Heart right ventricle (tissue), 16 donors: ENCODE measurements around the gene ENO2. TPM values are rescaled to one million over a fixed set of nuclear protein-coding genes. Genes with fewer than 3 reads are reported as not detected.
A peak's percentile ranks its signal among the peaks of the same experiment; 100 is the strongest.
"Not testable (repeated sequence)": the region's sequence is repeated elsewhere in the genome, so short reads cannot be mapped to it uniquely, and the experiment has no call there.

Experiments
- ATAC-seq, 8 donors: fragments of 200-7000 bp; cut with Tn5 transposase; one replicate each; pipeline ENCODE4 v1.9.1; 2020; ENCODE audit warnings: mild to moderate bottlenecking in 8 of 8, moderate library complexity in 8 of 8, moderate number of reproducible peaks in 1 of 8
- DNase-seq, 2 donors: peaks; one replicate each; pipeline ENCODE4 v3.0.0-alpha.2; 2020
- H3K27ac ChIP-seq, 10 donors: fragments of 200-600 bp; sonication (generic) in 2 of 10; one replicate each; pipeline versions ENCODE4 v1.5.0 to v1.8.0; 2020 to 2022; ENCODE audit warnings: mild to moderate bottlenecking in 3 of 10
- H3K27me3 ChIP-seq, 7 donors: fragments of 200-600 bp; one replicate each; pipeline ENCODE4 v1.8.0; 2021 to 2022; ENCODE audit warnings: mild to moderate bottlenecking in 2 of 7
- H3K36me3 ChIP-seq, 9 donors: fragments of 200-600 bp; sonication (generic) in 1 of 9; one replicate each; pipeline versions ENCODE4 v1.5.0 to v1.8.0; 2020 to 2022; ENCODE audit warnings: mild to moderate bottlenecking in 2 of 9
- H3K4me1 ChIP-seq, 9 donors: fragments of 200-600 bp; sonication (generic) in 1 of 9; one replicate each; pipeline versions ENCODE4 v1.5.0 to v1.8.0; 2020 to 2022; ENCODE audit warnings: mild to moderate bottlenecking in 4 of 9
- H3K4me3 ChIP-seq, 10 donors: fragments of 200-600 bp; sonication (generic) in 2 of 10; one replicate each; pipeline versions ENCODE4 v1.5.0 to v1.8.0; 2020 to 2022; ENCODE audit warnings: mild to moderate bottlenecking in 7 of 10, moderate library complexity in 2 of 10
- H3K9me3 ChIP-seq, 11 donors: fragments of 200-600 bp in 10 of 11; sonication (generic) in 2 of 11; one replicate each; pipeline versions ENCODE4 v1.5.0 to v1.8.0; 2013 to 2022; ENCODE audit warnings: mild to moderate bottlenecking in 2 of 11, control low read depth in 1 of 11, moderate library complexity in 1 of 11
- WGBS, 2 donors: extraction: QIAGEN DNeasy Blood & Tissue Kit; methylation state at CpG; one replicate each; pipeline ENCODE4 v1.1.7; 2013; ENCODE audit warnings: inconsistent platforms in 1 of 2; 5-methylcytosine and 5-hydroxymethylcytosine counted together
- intact Hi-C, 10 donors: fragments of 100-400 bp; cut with DNase I; formaldehyde crosslinking; loops; one replicate each; pipeline versions ENCODE4 v1.11.1 to v1.14.2; 2022
- long read RNA-seq, 3 donors: library from polyadenylated mRNA; unstranded; transcript quantifications; one replicate each; pipeline ENCODE4 v2.0.0, GENCODE V29; 2020 to 2021
- polyA plus RNA-seq, 2 donors: library from polyadenylated mRNA; stranded (reverse); fragments of 200-250 nt; gene quantifications; one replicate each; pipeline ENCODE4 v1.2.3, GENCODE V29; 2013
- total RNA-seq, 10 donors: library from RNA; stranded (reverse); fragmentation: NEBNext Ultra II Directional in 3 of 10; extraction: Animal tissue kit (Norgen Biotek cat#: 25700) in 3 of 10; gene quantifications; one replicate each; pipeline versions ENCODE4 v1.2.1 to v1.2.4, GENCODE V29; 2021 to 2023
- TF ChIP-seq, protein P1 (sequence below), 9 donors: fragments of 200-600 bp; sonication (generic) in 2 of 9; IDR thresholded peaks; one replicate each; pipeline versions ENCODE4 v1.5.0 to v1.8.0; 2021 to 2022; ENCODE audit warnings: antibody characterized with exemption in 9 of 9, mild to moderate bottlenecking in 5 of 9, moderate library complexity in 1 of 9
- donor health status: Arrhythmogenic right ventricular cardiomyopathy.
- donor health status: ischemic (EF 13 %, LVEDD 7.1; RV severe dilation, severe dysfunction).
- donor health status: healthy with polysubstance abuse.
- donor health status: DM: no; HTN: yes; CAD: no.
- donor health status: DM: no; HTN: no; CAD: no.
- donor health status: ischemic (EF 25% LVEDD 6.9; RV normal size, moderate dysfunction).
- donor health status: ischemic (EF 25% LVEDD 5.7; RV mildly dilated, moderate dysfunction).
- donor health status: healthy.
- donor health status: DM: yes; HTN: yes; CAD: no.
- donor health status: Ischemic cardiomyopathy.
- donor health status: ischemic (EF 35%, LVEDD 5.7; RV mildly dilated, moderate dysfunction).
- donor health status: nonischemic (EF 11% LVEDD 7.7; RV severe dilation, severe dysfunction).
- donor health status: DM: yes; HTN: yes; CAD: no.
- donor health status: PGD.
- donor health status: ischemic (EF 29% LVEDD 5.4; RV normal size, mild dysfunction).
- donor health status: nonischemic (EF 23%, LVEDD 6.1; RV moderate dilation, normal function).

Gene ENO2
- 10 to 100 TPM in 8 of 10 donors, 1 to 10 TPM in 2; 6.3 to 68.4 (median 14.4) TPM for total RNA-seq
- 10 to 100 TPM; 19.2 to 19.3 TPM for polyA plus RNA-seq
- long read RNA-seq, donor 1, transcript ENO2-201 (12 exons, 2,423 nt) = major isoform, 12 of 15 reads
- long read RNA-seq, donor 1, partial matches to known transcripts = 0 of 15 reads
- long read RNA-seq, donor 1, other reads (novel, unspliced or antisense) = 1 of 15 reads
- long read RNA-seq, donor 2, transcript ENO2-201 (12 exons, 2,423 nt) = major isoform, 16 of 21 reads
- long read RNA-seq, donor 2, partial matches to known transcripts = 2 of 21 reads
- long read RNA-seq, donor 2, other reads (novel, unspliced or antisense) = 3 of 21 reads
- long read RNA-seq, donor 3, transcript ENO2-201 (12 exons, 2,423 nt) = major isoform, 19 of 19 reads
- long read RNA-seq, donor 3, partial matches to known transcripts = 0 of 19 reads
- long read RNA-seq, donor 3, other reads (novel, unspliced or antisense) = 0 of 19 reads

DNA sequence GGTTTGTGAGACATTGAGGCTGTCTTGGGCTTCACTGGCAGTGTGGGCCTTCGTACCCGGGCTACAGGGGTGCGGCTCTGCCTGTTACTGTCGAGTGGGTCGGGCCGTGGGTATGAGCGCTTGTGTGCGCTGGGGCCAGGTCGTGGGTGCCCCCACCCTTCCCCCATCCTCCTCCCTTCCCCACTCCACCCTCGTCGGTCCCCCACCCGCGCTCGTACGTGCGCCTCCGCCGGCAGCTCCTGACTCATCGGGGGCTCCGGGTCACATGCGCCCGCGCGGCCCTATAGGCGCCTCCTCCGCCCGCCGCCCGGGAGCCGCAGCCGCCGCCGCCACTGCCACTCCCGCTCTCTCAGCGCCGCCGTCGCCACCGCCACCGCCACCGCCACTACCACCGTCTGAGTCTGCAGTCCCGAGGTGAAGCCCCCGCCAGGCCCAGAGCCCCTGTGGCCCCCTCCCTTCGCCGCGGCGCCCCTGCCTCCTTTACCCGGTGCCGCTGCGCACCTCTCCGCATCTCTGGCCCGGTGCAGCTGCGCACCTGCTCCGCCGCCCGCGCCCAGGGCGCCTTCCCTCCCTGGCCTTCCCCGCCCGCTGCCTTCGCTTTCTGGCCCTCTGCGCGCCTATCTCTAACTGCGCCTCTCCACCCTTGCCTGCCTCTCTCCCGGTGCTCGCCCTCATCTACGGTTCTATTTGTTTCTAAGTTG lies at the start of gene ENO2:
Gene ENO2, plus strand, starts transcription at position 335 of the 701 bp plus-strand sequence. CDS start 1,253 bp downstream, outside the sequence.
- ATAC-seq (peak; percentile 84 to 93 (median 90)), DNase-seq (peak; percentile 73 to 77)
- Histone ChIP-seq H3K4me1 (peaks cover 0 to 23% (median 16%) of the 10 kb centered on the region in 9 donors), H3K27me3 (peaks cover 0 to 39% (median 0%) of the 10 kb centered on the region in 7 donors), H3K27ac (peak within 1 kb of the TSS; percentile 31 to 87 (median 66)), H3K9me3 (no peaks in the 10 kb centered on the region), H3K36me3 (peaks cover 0 to 18% (median 0%) of the 10 kb centered on the region in 9 donors), H3K4me3 (peak within 1 kb of the TSS; percentile 50 to 78 (median 72))
- WGBS, 2 donors = 1% methylated on average over 53 to 68 of the region's 68 CpGs
- TF ChIP-seq, protein P1, sequence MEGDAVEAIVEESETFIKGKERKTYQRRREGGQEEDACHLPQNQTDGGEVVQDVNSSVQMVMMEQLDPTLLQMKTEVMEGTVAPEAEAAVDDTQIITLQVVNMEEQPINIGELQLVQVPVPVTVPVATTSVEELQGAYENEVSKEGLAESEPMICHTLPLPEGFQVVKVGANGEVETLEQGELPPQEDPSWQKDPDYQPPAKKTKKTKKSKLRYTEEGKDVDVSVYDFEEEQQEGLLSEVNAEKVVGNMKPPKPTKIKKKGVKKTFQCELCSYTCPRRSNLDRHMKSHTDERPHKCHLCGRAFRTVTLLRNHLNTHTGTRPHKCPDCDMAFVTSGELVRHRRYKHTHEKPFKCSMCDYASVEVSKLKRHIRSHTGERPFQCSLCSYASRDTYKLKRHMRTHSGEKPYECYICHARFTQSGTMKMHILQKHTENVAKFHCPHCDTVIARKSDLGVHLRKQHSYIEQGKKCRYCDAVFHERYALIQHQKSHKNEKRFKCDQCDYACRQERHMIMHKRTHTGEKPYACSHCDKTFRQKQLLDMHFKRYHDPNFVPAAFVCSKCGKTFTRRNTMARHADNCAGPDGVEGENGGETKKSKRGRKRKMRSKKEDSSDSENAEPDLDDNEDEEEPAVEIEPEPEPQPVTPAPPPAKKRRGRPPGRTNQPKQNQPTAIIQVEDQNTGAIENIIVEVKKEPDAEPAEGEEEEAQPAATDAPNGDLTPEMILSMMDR (IDR thresholded peaks at IDR 0.05) = no peak
- intact Hi-C loops = no loop called here

DNA sequence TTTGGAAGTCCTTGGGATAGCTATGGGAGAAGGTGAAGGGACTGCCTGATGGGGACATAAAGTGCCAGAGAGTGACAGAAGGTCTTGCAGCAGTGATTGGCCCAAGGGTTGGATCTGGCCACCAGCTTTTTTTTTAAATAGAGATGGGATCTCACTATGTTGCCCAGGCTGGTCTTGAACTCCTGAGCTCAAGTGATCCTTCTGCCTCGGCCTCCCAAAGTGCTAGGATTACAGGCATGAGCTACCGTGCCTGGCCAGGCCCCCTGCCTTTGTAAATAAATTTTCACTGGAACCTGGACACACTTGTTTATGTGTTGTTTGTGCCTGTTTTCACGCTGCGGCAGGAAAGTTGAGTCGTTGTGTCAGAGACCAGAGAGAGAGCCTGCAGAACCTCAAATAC lies 49.1 kb upstream of the ENO2 start:
- ATAC-seq, DNase-seq, H3K4me3 ChIP-seq, H3K9me3 ChIP-seq, H3K27ac ChIP-seq, H3K27me3 ChIP-seq: not testable (repeated sequence)
- intact Hi-C loops = loop anchor here in 2 of 10 donors (5.0 to 10.0 kb wide), 2 partner anchors 72 to 79 kb away; partner anchors contain the start of genes C12orf57 (in 1 of the 2) and RNU7-1 (in 1 of the 2)
- Histone ChIP-seq H3K36me3 (peaks cover 3 to 75% (median 54%) of the 10 kb centered on the region in 9 donors), H3K4me1 (peaks cover 24 to 31% (median 30%) of the 10 kb centered on the region in 9 donors)
- 91 to 95% methylated on average over 5 of the region's 5 CpGs for WGBS, 2 donors

DNA sequence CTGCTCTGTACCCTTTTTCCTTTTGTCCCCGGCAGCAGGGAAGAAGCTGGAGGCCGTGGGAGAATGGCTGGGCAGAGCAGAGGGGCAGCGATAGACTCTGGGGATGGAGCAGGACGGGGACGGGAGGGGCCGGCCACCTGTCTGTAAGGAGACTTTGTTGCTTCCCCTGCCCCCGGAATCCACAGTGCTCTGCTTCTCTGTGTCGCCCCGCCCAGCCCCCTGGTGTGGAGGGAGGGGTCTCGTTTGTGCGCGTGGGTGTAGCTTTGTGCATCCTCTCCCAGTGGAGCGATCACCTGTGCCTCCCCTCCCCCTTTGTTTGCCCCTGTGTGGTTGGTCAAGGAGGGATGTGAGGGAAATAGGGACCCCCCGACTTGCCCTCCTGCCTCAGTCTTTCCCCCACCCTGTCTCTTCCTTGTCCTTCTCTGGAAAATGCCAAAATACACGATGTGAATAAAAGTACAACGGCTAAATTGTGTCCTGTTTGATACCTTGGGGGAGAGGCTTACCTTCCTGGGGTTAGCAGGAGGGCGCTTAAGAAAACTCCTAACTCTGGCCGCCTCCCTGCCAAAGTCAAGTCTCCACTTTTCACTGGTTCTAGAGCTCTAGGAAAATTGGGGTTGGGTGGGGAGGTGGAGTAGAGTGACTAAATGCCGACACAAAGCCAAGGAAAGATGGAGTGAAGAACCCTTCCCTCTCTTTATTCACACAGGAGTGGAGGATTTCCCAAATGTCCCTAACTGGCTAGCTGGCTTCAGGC lies 48.0 kb upstream of the ENO2 start:
- ATAC-seq = no peak
- Histone ChIP-seq H3K4me3 (peak overlapping the region; percentile 26 to 100 (median 96)), H3K27me3 (no peaks in the 10 kb centered on the region), H3K4me1 (peaks cover 24 to 41% (median 40%) of the 10 kb centered on the region in 9 donors), H3K36me3 (peaks cover 2 to 75% (median 52%) of the 10 kb centered on the region in 9 donors), H3K9me3 (no peaks in the 10 kb centered on the region), H3K27ac (peak overlapping the region in 9 of 10 donors; percentile 98 to 100 (median 100))
- no peak for DNase-seq
- intact Hi-C loops = loop anchor here in 2 of 10 donors (5.0 to 10.0 kb wide), 2 partner anchors 71 to 78 kb away; partner anchors contain the start of genes C12orf57 (in 1 of the 2) and RNU7-1 (in 1 of the 2)
- 81 to 82% methylated on average over 19 of the region's 19 CpGs for WGBS, 2 donors
- TF ChIP-seq, protein P1 (IDR thresholded peaks at IDR 0.05) = no peak

DNA sequence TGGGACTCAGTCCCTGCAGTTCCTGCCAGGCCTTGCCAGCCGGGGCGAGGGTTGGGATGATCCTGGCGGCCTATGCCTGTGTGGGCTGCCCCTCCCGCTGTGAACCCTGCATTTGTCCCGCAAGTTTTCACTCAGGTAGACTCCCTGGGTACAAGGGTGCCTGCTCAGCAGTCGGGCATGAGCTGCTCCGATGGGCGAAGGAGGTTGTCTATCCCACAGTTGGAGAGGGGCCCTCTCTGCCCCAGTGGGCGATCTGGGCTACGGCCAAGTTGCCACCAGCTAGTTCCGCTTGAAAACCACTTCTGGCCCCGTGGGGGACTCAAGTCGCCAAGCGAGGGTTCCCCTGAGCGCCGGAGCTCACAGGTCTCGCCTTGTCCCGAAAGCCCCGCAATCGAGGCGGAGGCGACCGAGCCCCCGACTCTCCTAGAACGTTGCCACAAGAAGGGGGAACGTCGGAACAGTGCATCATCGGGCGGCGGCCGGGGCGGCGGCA lies 47.4 kb upstream of the ENO2 start:
- Histone ChIP-seq H3K9me3 (no peaks in the 10 kb centered on the region), H3K4me3 (peak overlapping the region; percentile 26 to 100 (median 96)), H3K4me1 (peaks cover 29 to 48% (median 46%) of the 10 kb centered on the region in 9 donors), H3K36me3 (peaks cover 0 to 74% (median 46%) of the 10 kb centered on the region in 9 donors), H3K27ac (peak overlapping the region; percentile 93 to 100 (median 100)), H3K27me3 (no peaks in the 10 kb centered on the region)
- ATAC-seq = peak; percentile 1 to 25 (median 8)
- no peak for DNase-seq
- intact Hi-C loops = loop anchor here in 2 of 10 donors (5.0 to 10.0 kb wide), 2 partner anchors 70 to 78 kb away; partner anchors contain the start of genes C12orf57 (in 1 of the 2) and RNU7-1 (in 1 of the 2)
- WGBS, 2 donors = 3 to 4% methylated on average over 33 of the region's 33 CpGs
- TF ChIP-seq, protein P1 (IDR thresholded peaks at IDR 0.05) = no peak
